ENCODE data around the gene HECW1.

Gene HECW1

GRCh38 chr7:43390576-43390975 lies 278.1 kb downstream of the HECW1 start (continued):
- TF ChIP-seq, protein P1, sequence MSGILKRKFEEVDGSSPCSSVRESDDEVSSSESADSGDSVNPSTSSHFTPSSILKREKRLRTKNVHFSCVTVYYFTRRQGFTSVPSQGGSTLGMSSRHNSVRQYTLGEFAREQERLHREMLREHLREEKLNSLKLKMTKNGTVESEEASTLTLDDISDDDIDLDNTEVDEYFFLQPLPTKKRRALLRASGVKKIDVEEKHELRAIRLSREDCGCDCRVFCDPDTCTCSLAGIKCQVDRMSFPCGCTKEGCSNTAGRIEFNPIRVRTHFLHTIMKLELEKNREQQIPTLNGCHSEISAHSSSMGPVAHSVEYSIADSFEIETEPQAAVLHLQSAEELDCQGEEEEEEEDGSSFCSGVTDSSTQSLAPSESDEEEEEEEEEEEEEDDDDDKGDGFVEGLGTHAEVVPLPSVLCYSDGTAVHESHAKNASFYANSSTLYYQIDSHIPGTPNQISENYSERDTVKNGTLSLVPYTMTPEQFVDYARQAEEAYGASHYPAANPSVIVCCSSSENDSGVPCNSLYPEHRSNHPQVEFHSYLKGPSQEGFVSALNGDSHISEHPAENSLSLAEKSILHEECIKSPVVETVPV (CRISPR knock-in tag; IDR thresholded peaks at IDR 0.05): no peak
- TF ChIP-seq ZNF70 (CRISPR knock-in tag; IDR thresholded peaks at IDR 0.05) (no peak), CSDC2 (CRISPR knock-in tag; IDR thresholded peaks at IDR 0.05) (no peak)

GRCh38 chr7:43391518-43391917 lies 279.1 kb downstream of the HECW1 start:
- TF ChIP-seq, protein P2, sequence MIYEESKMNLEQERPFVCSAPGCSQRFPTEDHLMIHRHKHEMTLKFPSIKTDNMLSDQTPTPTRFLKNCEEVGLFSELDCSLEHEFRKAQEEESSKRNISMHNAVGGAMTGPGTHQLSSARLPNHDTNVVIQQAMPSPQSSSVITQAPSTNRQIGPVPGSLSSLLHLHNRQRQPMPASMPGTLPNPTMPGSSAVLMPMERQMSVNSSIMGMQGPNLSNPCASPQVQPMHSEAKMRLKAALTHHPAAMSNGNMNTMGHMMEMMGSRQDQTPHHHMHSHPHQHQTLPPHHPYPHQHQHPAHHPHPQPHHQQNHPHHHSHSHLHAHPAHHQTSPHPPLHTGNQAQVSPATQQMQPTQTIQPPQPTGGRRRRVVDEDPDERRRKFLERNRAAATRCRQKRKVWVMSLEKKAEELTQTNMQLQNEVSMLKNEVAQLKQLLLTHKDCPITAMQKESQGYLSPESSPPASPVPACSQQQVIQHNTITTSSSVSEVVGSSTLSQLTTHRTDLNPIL (CRISPR knock-in tag; IDR thresholded peaks at IDR 0.05; ENCODE audit: low read depth): no peak
- TF ChIP-seq ZNF8 (CRISPR knock-in tag; IDR thresholded peaks at IDR 0.05) (no peak), ISL1 (CRISPR knock-in tag; IDR thresholded peaks at IDR 0.05) (no peak), TOX (CRISPR knock-in tag; IDR thresholded peaks at IDR 0.05; ENCODE audit: borderline replicate concordance) (no peak), TSHZ2 (CRISPR knock-in tag; IDR thresholded peaks at IDR 0.05) (no peak), GLIS3 (CRISPR knock-in tag; IDR thresholded peaks at IDR 0.05) (no peak), ZFP3 (CRISPR knock-in tag; IDR thresholded peaks at IDR 0.05) (no peak), BACH2 (CRISPR knock-in tag; IDR thresholded peaks at IDR 0.05; ENCODE audit: borderline replicate concordance) (no peak), SNAI2 (CRISPR knock-in tag; IDR thresholded peaks at IDR 0.05) (no peak), ZC3H10 (CRISPR knock-in tag; IDR thresholded peaks at IDR 0.05) (no peak), ZFP30 (CRISPR knock-in tag; IDR thresholded peaks at IDR 0.05) (no peak), OSR1 (CRISPR knock-in tag; IDR thresholded peaks at IDR 0.05) (no peak), ZNF70 (CRISPR knock-in tag; IDR thresholded peaks at IDR 0.05) (no peak), CSDC2 (CRISPR knock-in tag; IDR thresholded peaks at IDR 0.05) (no peak)
- TF ChIP-seq, protein P3, sequence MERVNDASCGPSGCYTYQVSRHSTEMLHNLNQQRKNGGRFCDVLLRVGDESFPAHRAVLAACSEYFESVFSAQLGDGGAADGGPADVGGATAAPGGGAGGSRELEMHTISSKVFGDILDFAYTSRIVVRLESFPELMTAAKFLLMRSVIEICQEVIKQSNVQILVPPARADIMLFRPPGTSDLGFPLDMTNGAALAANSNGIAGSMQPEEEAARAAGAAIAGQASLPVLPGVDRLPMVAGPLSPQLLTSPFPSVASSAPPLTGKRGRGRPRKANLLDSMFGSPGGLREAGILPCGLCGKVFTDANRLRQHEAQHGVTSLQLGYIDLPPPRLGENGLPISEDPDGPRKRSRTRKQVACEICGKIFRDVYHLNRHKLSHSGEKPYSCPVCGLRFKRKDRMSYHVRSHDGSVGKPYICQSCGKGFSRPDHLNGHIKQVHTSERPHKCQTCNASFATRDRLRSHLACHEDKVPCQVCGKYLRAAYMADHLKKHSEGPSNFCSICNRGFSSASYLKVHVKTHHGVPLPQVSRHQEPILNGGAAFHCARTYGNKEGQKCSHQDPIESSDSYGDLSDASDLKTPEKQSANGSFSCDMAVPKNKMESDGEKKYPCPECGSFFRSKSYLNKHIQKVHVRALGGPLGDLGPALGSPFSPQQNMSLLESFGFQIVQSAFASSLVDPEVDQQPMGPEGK (CRISPR knock-in tag; IDR thresholded peaks at IDR 0.05; ENCODE audit: borderline replicate concordance): no peak
- TF ChIP-seq, protein P1 (CRISPR knock-in tag; IDR thresholded peaks at IDR 0.05): no peak
- no peak for ATAC-seq

DNA sequence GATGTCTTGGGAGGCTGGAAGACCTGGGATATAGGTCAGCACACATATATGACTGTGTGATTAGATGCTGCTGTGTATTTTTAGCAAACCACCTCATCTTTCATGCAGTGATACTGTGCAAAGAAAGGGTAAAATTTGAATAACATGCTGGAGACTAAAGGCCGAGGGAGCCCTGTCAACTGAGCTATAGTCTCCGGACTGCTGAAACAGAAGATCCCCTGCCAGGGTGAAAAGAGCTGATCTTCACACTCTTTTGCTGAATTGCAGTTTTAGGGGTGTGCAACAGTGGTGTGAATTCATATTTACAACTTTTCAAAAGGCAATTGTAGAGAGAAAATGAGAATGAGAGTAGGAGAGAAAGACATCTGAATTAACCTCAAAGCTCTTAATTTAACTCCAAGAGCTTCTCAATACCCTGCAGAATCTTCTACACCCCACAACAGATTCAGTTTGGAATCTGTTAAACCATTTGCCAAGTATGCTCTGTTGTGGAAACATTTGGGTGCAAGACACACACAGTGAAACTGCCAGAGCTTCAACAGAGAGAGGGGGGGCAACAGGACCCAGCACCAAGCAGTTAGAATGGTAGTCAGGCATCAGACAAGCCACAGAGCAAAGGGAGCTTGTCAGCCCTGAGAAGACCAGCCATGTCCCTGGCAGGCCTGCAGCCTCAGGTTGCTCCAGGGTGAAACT lies 280.3 kb downstream of the HECW1 start:
- ATAC-seq: no peak
- TF ChIP-seq ZFP3 (CRISPR knock-in tag; IDR thresholded peaks at IDR 0.05) (no peak), RARB (CRISPR knock-in tag; IDR thresholded peaks at IDR 0.05) (no peak), ARNTL (CRISPR knock-in tag; IDR thresholded peaks at IDR 0.05; ENCODE audit: borderline replicate concordance, low read depth) (no peak), POU6F1 (CRISPR knock-in tag; IDR thresholded peaks at IDR 0.05; ENCODE audit: borderline replicate concordance, low read depth) (no peak), ESRRG (CRISPR knock-in tag; IDR thresholded peaks at IDR 0.05) (no peak), CSDC2 (CRISPR knock-in tag; IDR thresholded peaks at IDR 0.05) (no peak), OSR1 (CRISPR knock-in tag; IDR thresholded peaks at IDR 0.05) (no peak), ZFP30 (CRISPR knock-in tag; IDR thresholded peaks at IDR 0.05) (no peak), ZNF70 (CRISPR knock-in tag; IDR thresholded peaks at IDR 0.05) (no peak), ZC3H10 (CRISPR knock-in tag; IDR thresholded peaks at IDR 0.05) (no peak), BACH2 (CRISPR knock-in tag; IDR thresholded peaks at IDR 0.05; ENCODE audit: borderline replicate concordance) (no peak), SNAI2 (CRISPR knock-in tag; IDR thresholded peaks at IDR 0.05) (no peak), ISL1 (CRISPR knock-in tag; IDR thresholded peaks at IDR 0.05) (no peak), ZNF565 (CRISPR knock-in tag; conservative IDR thresholded peaks at IDR 0.05; ENCODE audit: low read depth) (no peak), TSHZ2 (CRISPR knock-in tag; IDR thresholded peaks at IDR 0.05) (no peak)
- TF ChIP-seq, protein P2 (CRISPR knock-in tag; IDR thresholded peaks at IDR 0.05; ENCODE audit: low read depth): no peak

Measured in SK-N-SH treated with all-trans-retinoic acid at 6 μM for 48 hours (cell line).